Activated T-cell treated with anti-CD3 and anti-CD28 coated beads, Interleukin-2, amount 50 U/mL, for 72 hours (primary cell): ENCODE data around the gene HEATR5A. TPM values are rescaled to one million over a fixed set of nuclear protein-coding genes. Genes with fewer than 3 reads are reported as not detected.
"Not testable (repeated sequence)": the region's sequence is repeated elsewhere in the genome, so short reads cannot be mapped to it uniquely, and the experiment has no call there.

ENCODE experiments used
- ATAC-seq, 2 donors: fragments of 150-1000 bp; cut with Tn5 transposase; replicated peaks in 1 of 2; 2 replicates each; pipeline ENCODE4 v1.10.0; 2021; ENCODE audit warnings: moderate library complexity in 2 of 2, mild to moderate bottlenecking in 1 of 2
- DNase-seq, 2 donors: peaks; one replicate each; pipeline ENCODE4 v3.0.0; 2021 to 2022; ENCODE audit warnings: mixed read lengths in 1 of 2
- H3K27ac Mint-ChIP-seq: one replicate; pipeline ENCODE4 v1.8.0; 2022; ENCODE audit warnings: mild to moderate bottlenecking, moderate library complexity, mixed read lengths
- H3K27me3 Mint-ChIP-seq: one replicate; pipeline ENCODE4 v1.8.0; 2022; ENCODE audit warnings: low read depth, mixed read lengths
- H3K36me3 Mint-ChIP-seq, 2 donors: one replicate each; pipeline ENCODE4 v1.8.0; 2022; ENCODE audit warnings: mixed read lengths in 2 of 2, mild to moderate bottlenecking in 1 of 2; ENCODE audit not compliant: insufficient read depth in 2 of 2
- H3K4me1 Mint-ChIP-seq: one replicate; pipeline ENCODE4 v1.8.0; 2022; ENCODE audit warnings: low read depth, mixed read lengths
- H3K4me3 Mint-ChIP-seq, 2 donors: one replicate each; pipeline ENCODE4 v1.8.0; 2022; ENCODE audit warnings: mild to moderate bottlenecking in 2 of 2, mixed read lengths in 2 of 2, moderate library complexity in 2 of 2
- H3K9me3 Mint-ChIP-seq, 2 donors: one replicate each; pipeline ENCODE4 v1.8.0; 2022; ENCODE audit warnings: mixed read lengths in 2 of 2
- total RNA-seq, 2 donors: library from RNA; stranded (reverse); gene quantifications; one replicate each; pipeline ENCODE4 v1.2.3, GENCODE V29; 2022

HEATR5A gene
- total RNA-seq, result 10 to 100 TPM; 11.4 to 13.3 TPM

- H3K27ac Mint-ChIP-seq, result peak within 1 kb of the TSS; percentile 48
- H3K27me3 Mint-ChIP-seq, result no peaks in the 10 kb centered on the region
- peak within 1 kb of the TSS; percentile 84 to 89 for H3K4me3 Mint-ChIP-seq
- peaks cover 1% of the 10 kb centered on the region in 2 donors for H3K36me3 Mint-ChIP-seq
- ATAC-seq (peak; percentile 90 to 91), DNase-seq (peak; percentile 94 to 96)
- H3K4me1 Mint-ChIP-seq, result peaks cover 24% of the 10 kb centered on the region
- no peaks in the 10 kb centered on the region for H3K9me3 Mint-ChIP-seq
Observed at GRCh38 chr14:31420319-31421111, at the start of gene HEATR5A. Gene HEATR5A, minus strand, starts transcription at chr14:31420550. Its CDS starts 17,575 bp downstream, at chr14:31402975.

- Mint-ChIP-seq H3K27ac (no peak overlapping the region), H3K27me3 (no peaks in the 10 kb centered on the region), H3K9me3 (no peaks in the 10 kb centered on the region), H3K4me1 (no peaks in the 10 kb centered on the region), H3K4me3 (no peak overlapping the region), H3K36me3 (no peaks in the 10 kb centered on the region)
- DNase-seq (no peak), ATAC-seq (no peak)
Observed at GRCh38 chr14:31466554-31466953, 46.2 kb upstream of the HEATR5A start.

DNA sequence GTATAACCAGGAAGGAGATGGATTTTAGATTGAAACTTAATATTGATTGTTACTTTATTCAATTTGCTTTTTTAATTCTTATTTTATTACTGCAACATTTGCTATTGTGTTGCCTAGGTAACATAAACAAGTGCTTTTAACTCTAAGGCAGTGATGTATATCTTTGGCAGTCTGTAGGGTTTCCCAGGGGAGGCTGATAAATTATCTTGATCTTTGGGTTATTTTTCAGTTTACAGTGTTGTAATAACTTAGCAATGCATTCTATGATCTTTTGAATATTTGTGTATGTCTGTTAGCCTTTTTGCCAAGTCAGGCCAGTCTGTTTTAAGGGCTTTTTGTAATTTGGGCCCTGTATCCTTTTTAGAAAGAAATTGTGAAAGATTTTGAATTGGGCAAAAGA lies 44.8 kb upstream of the HEATR5A start:
- Mint-ChIP-seq H3K4me1 (no peaks in the 10 kb centered on the region), H3K4me3 (no peak overlapping the region), H3K36me3 (no peaks in the 10 kb centered on the region), H3K27ac (no peak overlapping the region), H3K9me3 (no peaks in the 10 kb centered on the region), H3K27me3 (no peaks in the 10 kb centered on the region)
- no peak for ATAC-seq
- DNase-seq, result no peak

DNA sequence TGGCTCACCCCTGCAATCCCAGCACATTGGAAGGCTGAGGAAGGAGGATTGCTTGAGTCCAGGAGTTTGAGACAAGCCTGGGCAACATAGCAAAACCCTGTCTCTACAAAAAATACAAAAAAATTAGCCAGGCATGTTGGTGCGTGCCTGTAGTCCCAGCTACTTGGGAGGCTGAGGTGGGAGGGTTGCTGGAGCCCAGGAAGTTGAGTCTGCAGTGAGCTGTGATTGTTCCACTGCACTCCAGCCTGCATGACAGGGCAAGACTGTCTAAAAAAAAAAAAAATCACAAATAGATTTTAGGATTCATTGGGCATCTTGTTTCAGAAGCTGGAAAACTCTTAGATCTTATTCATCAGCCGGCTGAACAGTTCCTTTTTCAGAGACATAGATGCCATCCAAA lies 42.1 kb upstream of the HEATR5A start:
- not testable (repeated sequence) for H3K4me3 Mint-ChIP-seq, H3K9me3 Mint-ChIP-seq, H3K36me3 Mint-ChIP-seq, H3K27me3 Mint-ChIP-seq, H3K27ac Mint-ChIP-seq, DNase-seq, ATAC-seq
- peaks cover 12% of the 10 kb centered on the region for H3K4me1 Mint-ChIP-seq

DNA sequence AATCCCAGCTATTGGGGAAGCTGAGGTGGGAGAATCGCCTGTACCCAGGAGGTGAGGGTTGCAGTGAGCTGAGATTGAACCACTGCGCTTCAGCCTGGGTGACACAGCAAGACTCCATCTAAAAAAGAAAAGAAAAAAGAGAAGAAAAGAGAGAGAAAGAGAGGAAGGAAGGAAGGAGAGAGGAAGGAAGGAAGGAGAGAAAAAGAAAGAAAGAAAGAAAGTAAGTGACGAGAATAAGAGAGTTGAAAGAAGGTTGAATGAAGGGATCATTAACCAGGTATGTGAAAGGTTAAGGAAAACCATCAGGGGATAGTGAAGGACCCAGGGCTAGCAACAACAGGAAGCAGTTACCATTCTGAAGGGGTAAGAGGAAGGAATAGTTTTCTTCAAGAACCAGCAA lies 41.2 kb upstream of the HEATR5A start:
- no peak for ATAC-seq
- no peaks in the 10 kb centered on the region for H3K27me3 Mint-ChIP-seq
- DNase-seq, result no peak
- no peaks in the 10 kb centered on the region for H3K36me3 Mint-ChIP-seq
- H3K9me3 Mint-ChIP-seq, result no peaks in the 10 kb centered on the region
- no peak overlapping the region for H3K27ac Mint-ChIP-seq
- H3K4me1 Mint-ChIP-seq, result peaks cover 13% of the 10 kb centered on the region
- no peak overlapping the region for H3K4me3 Mint-ChIP-seq

DNA sequence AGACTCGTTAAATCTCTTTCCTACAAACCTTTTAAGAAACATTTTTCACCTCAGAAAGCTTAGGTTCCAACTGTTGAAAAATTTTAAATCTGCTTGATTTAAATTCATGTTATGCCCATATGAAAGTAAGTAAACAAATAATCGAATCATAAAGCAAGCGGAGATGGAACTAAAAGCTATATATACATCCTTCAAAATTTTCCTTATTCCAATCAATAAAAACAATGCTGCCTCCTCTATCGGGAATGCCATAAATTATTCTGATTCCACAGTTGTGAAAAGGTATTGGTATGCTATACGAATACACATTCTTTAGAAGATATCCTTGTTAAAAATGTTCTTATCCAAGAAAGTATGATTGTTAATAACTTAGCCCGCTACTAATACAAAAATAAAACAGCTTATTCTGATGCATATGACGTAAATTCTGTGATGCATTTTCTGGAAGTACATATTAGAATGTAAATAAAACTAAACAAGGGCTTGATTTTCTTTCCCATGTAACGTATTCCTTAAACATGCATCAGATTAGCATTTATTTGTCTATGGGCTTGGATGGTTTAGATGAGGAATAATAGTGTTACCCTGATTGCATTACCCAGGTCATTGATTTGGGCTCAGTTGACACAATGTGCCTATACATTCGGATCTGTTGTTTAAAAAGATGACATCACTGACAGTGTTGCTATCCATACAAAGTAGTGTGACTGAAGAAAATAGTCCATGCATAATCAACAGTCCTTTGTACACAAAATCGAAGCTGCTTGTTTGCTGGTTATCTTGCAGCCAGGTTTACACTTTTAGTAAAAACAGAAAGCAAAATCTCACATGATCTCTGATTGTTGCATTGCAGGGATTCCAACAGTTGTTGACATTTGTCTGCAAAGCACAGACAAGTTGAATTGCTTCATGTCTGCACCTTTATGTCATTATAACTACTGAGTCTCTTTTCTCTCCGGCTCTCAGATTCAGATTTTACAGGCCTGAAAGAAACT lies 37.6 kb upstream of the HEATR5A start:
- H3K36me3 Mint-ChIP-seq, result peaks cover 0 to 1% of the 10 kb centered on the region in 2 donors
- peaks cover 29% of the 10 kb centered on the region for H3K4me1 Mint-ChIP-seq
- ATAC-seq, result no peak
- no peaks in the 10 kb centered on the region for H3K27me3 Mint-ChIP-seq
- peak overlapping the region; percentile 97 to 98 for H3K4me3 Mint-ChIP-seq
- DNase-seq, result no peak
- no peaks in the 10 kb centered on the region for H3K9me3 Mint-ChIP-seq
- H3K27ac Mint-ChIP-seq, result peak overlapping the region; percentile 96

DNA sequence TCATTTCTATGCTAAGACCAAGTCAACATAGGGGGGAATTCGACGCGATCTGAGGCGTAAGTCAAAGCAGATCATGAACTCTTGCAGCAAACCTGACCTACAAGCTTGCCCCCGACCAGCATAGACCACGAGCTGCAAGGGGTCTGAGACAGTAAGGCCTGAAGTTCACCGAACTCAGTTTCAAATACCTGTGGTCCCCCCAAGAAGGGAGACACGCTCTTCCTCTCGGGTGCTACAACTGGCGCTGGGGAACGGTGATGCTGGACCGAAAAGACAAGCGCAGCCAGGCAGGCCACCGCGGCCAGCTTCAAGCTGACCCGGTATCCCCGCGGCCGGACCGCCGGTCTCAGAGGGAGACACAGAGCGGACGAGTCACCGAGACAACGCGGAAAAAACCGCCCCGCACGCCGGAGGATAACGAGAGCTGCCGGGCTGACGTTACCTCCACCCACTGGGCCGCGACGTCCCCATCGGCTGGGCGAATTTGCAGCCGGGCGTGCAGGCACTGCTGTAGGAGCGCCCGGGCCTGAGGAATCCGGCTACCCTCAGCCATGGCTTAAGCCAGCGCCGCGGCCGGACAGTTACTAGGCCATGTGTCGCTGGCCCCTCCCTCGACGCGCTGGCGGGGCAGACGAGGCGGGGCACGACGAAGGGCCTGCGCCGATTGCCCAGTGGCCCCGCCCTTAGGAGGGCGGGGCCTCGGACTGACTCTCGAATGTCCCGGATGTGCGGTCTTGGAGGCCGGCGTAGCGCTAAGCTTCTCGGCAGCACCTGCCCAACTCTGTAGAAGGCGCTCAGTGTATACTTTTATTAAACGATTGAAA lies 36.7 kb upstream of the HEATR5A start, which contains the start of gene DTD2:
Gene DTD2 (minus strand): TSS at position 666 of the 824 bp plus-strand sequence. CDS start 113 bp downstream, at position 553.
- Mint-ChIP-seq H3K27me3 (no peaks in the 10 kb centered on the region), H3K9me3 (no peaks in the 10 kb centered on the region), H3K27ac (peak within 1 kb of the TSS; percentile 96), H3K4me1 (peaks cover 29% of the 10 kb centered on the region), H3K4me3 (peak within 1 kb of the TSS; percentile 97 to 98), H3K36me3 (peaks cover 0 to 3% of the 10 kb centered on the region in 2 donors)
- DNase-seq (peak; percentile 91 to 92), ATAC-seq (peak; percentile 98 to 99)

- no peaks in the 10 kb centered on the region for H3K27me3 Mint-ChIP-seq
- H3K36me3 Mint-ChIP-seq, result peaks cover 0 to 12% of the 10 kb centered on the region in 2 donors
- ATAC-seq (no peak), DNase-seq (no peak)
- H3K4me1 Mint-ChIP-seq, result peaks cover 4% of the 10 kb centered on the region
- H3K9me3 Mint-ChIP-seq, result no peaks in the 10 kb centered on the region
- no peak overlapping the region for H3K27ac Mint-ChIP-seq
- H3K4me3 Mint-ChIP-seq, result no peak overlapping the region
Observed at GRCh38 chr14:31449971-31450610, 29.7 kb upstream of the HEATR5A start.

GRCh38 chr14:31449136-31449535 lies 28.8 kb upstream of the HEATR5A start:
- Mint-ChIP-seq H3K9me3 (no peaks in the 10 kb centered on the region), H3K27ac (no peak overlapping the region), H3K4me3 (no peak overlapping the region), H3K36me3 (peaks cover 0 to 13% of the 10 kb centered on the region in 2 donors), H3K27me3 (no peaks in the 10 kb centered on the region), H3K4me1 (no peaks in the 10 kb centered on the region)
- ATAC-seq (no peak), DNase-seq (no peak)

- H3K36me3 Mint-ChIP-seq, result peaks cover 0 to 9% of the 10 kb centered on the region in 2 donors
- H3K4me3 Mint-ChIP-seq, result no peak overlapping the region
- no peak for DNase-seq
- no peaks in the 10 kb centered on the region for H3K4me1 Mint-ChIP-seq
- no peak overlapping the region for H3K27ac Mint-ChIP-seq
- no peaks in the 10 kb centered on the region for H3K27me3 Mint-ChIP-seq
- no peak for ATAC-seq
- no peaks in the 10 kb centered on the region for H3K9me3 Mint-ChIP-seq
Observed at GRCh38 chr14:31445703-31446102, 25.4 kb upstream of the HEATR5A start.

DNA sequence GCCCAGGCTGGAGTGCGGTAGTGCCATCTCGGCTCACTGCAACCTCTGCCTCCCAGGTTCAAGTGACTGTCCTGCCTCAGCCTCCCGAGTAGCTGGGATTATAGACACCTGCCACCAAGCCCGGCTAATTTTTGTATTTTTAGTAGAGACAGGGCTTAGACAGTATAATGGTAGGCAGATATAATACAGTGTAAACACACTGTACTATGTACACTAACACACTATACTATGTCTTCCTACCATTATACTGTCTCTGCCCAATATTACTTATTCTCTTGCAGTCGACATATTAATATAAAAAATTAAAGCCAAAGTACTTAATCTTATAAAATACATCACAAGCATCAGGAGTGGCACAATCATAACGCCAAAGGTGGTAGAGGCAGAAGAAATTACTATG lies 21.9 kb upstream of the HEATR5A start:
- ATAC-seq (no peak), DNase-seq (no peak)
- Mint-ChIP-seq H3K4me3 (no peak overlapping the region), H3K4me1 (no peaks in the 10 kb centered on the region), H3K27me3 (no peaks in the 10 kb centered on the region), H3K36me3 (peaks cover 0 to 3% of the 10 kb centered on the region in 2 donors), H3K9me3 (no peaks in the 10 kb centered on the region), H3K27ac (peak overlapping the region; percentile 68)
